GM21528 (cell line): Measurements from ENCODE around the gene IL22.
A peak's percentile ranks its signal among the peaks of the same experiment; 100 is the strongest.

ENCODE experiments used
- ATAC-seq: cut with Tn5 transposase; IDR thresholded peaks from one replicate; pipeline ENCODE4 v1.9.1; 2021; ENCODE audit warnings: mild to moderate bottlenecking, moderate library complexity; ENCODE audit not compliant: unreplicated experiment, low FRiP score

IL22 gene

DNA sequence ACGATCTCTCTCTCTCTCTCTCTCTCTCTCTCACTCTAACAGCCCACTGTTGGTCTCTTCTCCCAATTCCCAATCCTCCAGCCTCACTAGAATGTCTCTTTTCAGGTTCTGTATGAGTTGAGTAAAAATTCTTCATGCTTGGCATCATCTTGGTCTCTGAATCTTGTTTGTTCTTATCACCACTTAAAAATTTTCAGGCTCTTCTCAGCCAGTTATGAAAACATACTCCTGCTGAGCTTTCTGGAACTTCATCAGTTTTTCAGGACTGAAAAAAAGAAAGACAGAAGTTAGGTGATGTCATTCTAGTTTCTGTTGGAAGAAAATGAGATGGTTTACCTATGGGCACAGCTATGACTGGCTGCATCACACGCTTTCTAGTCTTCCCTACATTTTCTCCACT is 11.5 kb upstream of the IL22 start:
- ATAC-seq, result no peak

DNA sequence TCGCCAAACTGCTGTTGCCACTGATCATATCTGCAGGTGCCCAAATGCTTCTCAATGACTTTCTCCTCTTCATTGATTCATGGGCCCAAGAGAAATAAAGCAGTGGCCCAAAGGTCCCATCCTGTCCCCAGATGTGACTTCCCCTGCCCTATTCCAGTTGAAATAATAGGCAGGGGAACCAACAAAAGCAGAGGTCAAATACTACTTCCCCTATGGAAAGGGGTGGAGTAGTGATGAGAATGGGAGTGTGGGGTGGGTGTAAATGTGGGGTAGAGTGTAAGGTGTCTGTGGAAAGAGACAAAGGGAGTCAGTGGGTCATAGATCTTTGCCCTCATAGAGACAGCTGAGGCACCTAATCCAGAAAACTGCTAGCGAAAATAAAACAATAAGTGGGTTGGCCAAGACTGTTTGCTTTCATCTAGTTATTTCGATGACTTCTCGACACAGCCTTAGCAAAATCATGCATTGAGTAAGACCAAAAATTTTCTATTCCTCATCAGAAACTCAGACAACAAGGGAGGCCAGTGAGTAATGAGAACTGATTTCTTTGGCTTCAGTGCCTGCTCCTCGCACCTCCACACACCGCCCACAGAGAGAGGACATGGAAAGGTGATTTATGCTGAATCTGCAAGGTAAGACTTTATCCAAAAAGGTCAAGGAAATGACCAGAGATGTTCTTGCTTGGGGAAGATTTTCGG is 10.9 kb upstream of the IL22 start:
- ATAC-seq, result no peak

DNA sequence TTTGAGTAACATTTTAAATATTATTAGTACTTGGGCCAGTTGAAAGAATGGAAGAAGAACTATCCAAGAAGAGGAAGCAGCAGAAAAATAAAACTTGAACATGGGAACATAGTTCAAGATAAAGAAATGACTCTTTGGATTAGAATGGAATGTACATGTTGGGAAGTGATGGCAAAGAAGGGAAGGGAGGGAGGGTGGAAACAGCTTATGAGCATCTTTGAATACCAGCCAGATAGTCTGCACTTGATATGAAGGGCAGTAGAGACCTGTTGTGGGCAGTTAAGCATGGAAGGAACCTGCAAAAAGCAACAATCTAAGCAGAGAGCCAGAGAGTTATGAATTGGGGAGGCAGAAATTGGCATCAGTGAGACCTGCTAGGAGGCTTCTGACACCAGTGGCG is 10.0 kb upstream of the IL22 start:
- no peak for ATAC-seq

DNA sequence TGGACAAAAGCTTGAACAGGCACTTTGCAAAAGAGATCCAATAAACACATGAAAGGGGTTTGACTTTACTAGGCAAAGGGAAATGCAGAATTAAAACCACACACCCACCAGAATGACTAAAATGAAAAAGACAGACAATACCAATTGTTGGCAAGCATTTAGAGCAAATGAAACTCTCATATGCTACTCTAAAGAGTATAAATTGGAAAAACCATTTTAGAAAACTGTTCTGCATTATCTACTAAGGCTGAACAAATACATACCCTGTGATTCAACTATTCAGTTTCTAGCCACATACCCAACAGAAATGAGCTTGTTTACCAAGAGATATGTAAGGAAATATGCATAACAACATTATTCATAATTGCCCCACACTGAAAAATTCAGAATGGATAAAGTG is 8.5 kb upstream of the IL22 start:
- no peak for ATAC-seq

DNA sequence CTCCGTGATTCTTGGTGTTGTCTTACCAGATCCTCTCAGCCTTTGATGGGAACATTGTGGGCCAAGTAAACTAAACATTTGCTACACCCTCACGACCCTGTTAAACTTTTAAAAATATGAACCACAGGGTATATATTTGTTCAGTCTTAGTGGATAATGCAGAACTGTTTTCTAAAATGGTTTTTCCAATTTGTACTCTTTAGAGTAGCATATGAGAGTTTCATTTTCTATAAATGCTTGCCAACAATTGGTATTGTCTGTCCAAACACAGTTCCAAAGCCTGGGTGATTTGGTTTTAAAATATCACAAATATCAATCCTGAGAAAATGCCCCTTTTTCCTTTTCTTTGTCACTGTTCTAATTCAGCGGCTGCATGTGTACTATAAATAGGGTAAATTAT is 6.7 kb upstream of the IL22 start:
- ATAC-seq, result no peak

DNA sequence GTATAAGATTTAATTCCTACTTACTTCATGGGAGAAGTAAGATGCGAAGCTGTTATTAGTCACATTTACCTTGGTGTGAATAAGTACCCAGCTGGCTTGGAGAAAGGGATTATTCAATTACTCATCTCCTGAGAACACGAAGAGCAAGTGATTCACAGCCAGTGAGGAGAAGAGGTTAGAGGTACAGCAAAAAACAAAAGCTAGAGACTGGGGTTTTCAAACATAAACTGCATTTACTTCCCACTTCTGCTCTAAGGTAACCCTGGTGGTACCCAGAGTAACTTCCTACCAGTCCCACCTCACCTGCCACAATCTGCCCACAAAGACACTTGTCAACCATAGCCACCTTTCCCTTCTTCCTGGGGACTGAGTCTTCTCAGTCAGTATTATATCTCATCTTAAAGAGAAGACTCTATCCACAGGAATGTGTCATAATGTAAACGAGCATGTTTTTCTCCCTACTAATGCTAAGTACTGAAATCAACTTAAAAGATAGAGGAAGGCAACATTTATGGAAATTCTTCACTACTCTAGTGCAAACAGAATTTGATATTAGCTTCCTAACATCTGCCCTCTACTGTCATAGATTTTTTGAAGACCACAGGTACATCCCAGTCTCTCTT is 6.0 kb upstream of the IL22 start:
- ATAC-seq, result no peak

DNA sequence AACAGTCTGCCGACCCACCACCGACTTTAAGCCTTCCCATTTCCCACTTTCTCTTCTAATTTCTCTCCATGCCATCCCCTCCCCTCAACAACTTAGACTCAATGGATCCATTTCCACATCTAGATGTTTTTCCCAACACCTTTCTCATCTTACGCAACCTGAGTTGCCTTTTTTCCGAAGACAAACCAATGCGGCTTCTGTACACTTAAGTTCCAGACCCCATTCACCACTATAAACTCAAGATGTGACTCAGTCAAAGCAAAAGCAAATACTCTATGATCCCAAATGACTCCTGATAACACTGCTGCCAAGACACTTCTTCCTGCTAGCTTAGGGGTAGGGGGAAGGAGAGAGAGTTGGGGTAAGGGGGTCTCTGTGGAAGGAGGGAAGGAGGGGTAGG is 1.3 kb downstream of the IL22 start:
- ATAC-seq, result no peak

DNA sequence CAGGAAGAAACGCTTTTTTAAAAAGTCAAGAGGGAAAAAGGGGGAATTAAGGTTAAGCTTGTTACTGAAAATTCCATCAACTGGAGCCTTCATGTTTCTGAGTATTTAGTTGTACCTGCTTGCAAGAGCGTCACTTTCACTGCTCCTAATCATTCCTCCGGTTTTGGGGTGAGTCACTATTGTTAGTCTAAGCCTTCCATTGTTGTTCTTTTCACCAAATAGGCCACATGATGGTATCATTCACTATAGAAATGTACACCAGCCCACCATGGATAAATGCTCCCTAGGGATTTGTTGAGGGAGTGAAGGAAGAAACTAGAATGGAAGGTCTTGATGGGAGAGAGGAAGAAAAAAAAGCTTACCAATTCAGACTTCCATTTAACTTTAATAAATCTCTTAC is 3.0 kb downstream of the IL22 start:
- ATAC-seq, result no peak

DNA sequence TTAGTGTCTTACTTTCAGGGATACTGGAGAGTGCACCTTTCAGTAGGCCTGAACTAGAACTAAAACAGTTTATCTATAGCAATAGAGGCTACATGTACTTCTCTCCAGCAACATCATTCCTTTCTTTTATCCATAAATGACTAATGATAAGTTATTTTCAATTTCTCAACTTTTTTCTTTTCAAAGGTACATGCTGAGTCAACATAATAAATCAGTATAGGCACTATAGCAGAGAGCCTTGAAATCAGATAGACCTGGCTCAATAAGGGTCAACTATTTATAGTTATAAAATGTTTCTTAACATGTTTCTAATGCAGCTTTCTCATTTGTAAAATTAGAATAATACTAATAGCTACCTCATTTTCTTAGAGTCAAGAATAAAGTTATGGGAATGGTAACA is 5.6 kb downstream of the IL22 start:
- ATAC-seq, result no peak

DNA sequence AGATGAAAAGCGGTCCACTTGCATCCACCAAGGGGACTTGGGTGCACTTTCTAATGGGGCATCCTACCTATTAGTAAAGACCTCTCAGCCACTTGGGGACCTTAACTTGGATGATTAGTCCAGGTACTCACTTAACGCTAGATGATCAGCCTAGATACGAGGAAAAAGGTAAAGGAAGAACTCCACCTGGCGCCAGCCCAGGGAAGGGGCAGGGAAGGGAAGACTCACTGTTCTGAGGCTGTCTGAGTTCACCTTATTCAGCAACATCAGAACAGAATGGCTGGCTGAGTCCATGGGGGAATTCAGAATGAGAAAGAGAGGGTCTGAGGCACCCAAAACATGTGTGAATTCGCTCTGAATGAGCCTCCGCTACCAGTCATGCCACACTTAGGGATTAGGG is 7.1 kb downstream of the IL22 start:
- no peak for ATAC-seq

DNA sequence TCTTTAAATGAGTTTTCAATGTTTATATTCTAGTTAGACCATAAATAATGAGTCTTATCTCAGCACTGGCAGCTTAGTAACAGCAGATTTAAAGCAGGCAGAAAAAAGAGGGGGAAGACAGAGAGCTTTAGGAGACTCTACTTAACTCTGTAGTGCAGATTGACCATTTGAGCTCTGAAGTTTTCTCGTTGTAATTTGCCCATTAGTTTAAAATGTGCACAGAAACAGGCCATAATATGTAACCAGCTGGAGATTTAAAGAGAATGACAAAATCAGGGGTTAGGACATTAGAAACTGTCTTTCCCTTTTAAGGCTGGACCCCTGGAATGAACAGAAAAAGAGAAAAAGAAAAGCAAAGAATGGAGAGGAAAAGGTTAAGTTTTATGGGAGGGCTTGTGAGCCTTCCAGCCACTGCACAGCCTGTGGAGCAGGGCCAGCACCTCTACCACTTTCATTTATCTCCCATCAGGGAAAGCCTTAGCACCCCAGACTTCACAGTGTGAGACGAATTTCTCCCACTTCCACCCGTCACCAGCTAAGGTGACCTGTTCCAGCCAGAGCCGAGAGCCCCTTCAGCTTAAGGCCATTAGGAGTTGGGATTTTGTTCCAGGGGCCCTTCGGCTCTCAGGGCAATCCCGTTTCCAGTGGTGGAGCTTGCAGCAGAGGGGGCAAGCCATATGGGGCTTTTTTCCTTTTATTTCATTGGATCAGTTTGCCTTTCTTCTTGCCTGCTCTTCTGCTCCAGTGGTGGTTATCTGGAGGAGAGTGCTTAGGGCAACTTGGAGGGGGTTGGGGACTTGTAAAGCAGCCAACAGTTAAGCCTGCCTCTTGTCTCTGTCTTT is 8.0 kb downstream of the IL22 start:
- ATAC-seq, result no peak

DNA sequence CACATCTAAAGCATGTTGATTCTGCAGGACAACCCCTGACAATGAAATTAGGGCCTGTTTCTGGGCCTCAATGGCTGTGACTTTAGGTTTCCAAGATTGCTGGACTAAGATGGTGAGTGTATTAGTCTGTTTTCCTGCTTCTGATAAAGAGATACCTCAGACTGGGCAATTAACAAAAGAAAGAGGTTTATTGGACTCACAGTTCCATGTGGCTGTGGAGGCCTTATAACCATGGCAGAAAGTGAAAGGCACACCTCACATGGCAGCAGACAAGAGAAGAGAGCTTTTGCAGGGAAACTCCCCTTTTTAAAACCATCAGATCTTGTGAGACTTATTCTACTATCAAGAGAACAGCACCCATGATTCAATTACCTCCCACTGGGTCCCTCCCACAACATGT is 10.6 kb downstream of the IL22 start:
- no peak for ATAC-seq

DNA sequence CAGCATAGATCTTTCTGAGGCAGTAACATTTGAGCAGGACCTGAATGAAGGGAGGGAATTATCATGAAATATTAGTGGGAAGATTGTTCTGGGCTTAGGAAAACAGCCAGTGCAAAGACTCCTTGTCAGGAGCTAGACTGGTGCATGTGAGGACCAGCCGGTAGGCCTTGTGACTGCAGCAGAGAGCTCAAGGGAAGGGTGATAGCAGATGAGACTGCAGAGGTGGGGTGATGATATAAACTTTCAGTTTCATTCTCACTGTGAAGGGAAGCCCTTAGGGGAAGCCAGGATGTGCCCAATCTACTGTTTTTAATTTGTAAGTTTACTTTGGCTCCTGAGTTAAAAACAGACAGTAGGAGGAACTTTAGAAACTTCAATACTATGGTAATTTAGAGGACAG is 12.4 kb downstream of the IL22 start:
- ATAC-seq, result peak; percentile 96

DNA sequence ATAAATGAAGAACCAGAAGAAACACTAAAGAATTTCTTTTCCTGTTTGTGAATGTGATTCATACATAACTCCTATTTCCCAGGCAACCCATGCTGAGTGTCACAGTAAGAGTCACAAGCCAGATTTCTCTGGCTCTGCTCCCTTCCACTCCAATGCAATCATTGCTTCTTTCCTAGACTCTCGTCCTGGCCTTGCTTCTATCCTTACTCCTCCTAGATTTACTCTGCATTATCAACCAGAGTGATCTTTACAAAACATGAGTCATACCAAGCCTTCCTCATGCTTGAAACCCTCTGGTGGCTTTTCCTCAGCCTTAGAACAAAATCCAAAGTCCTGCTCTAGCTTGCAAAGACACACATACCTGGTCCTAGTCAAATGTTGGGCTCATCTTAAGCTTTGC is 13.3 kb downstream of the IL22 start:
- no peak for ATAC-seq

DNA sequence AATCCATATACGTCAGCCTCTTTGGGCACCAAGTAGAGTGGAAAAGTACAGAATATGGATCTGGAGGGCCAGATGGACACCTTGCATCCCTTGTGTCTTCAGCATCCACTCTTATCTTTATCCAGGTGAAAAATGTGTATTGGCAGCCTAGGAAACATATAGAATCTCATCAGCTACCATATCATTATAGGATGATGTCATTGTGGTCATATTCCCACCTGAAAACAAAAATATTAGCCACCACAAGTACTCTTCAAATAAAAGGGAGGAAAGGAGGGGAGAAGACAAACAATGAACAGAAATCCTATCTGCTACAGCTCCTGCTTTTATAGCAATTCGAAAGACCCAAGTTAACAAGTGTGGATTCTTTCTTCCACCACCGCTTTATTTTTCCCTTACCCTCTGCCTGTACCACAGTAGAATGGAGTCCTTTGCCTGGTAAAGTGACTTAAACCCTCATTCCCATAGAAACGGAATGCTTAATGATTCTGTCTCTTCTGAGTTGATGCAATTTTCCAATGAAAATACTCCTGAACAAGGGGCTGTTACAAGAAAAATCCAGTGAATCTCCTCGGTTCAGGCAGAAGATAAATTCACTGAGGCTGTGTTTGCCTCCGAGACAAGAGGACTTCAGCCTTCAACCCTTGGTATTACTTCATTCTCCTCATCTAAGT is 14.0 kb downstream of the IL22 start:
- ATAC-seq, result no peak

DNA sequence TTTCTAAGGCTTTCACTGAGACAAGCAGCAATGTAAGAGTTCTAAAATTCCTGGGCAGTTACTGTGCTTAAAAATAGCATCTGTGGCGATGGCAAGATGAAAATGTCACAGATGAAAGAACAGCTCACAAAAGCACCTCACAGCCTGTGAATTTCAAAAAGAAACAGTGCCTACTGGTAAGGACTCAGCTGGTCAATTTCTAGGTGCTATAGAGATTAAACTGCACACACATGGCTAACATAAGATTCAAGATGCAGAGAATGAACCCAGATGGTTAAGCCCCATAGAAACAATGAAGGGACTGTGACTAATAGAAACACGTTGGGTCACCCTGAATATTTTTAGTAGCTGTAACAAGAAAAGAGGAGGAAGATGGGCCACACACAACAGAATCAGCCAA is 15.8 kb downstream of the IL22 start:
- ATAC-seq, result no peak

DNA sequence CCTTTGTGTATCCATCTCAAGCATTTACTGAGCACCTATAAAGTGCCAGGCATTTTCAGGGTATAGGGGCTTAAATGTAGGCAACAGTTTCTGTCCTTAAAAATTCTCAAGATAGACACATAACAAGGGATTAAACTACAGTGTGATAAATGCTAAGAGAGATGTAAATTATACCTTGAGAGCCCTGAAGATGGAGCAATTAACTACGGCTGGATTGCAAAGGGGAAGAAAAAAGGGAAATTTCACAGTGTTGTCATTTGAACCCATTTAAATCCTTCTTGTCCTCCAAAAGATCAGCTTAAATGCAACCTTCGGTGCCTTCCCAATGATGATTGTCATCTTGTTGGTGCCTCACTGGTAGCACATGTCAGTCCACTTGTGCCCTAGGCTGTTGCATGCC is 16.3 kb downstream of the IL22 start:
- no peak for ATAC-seq

DNA sequence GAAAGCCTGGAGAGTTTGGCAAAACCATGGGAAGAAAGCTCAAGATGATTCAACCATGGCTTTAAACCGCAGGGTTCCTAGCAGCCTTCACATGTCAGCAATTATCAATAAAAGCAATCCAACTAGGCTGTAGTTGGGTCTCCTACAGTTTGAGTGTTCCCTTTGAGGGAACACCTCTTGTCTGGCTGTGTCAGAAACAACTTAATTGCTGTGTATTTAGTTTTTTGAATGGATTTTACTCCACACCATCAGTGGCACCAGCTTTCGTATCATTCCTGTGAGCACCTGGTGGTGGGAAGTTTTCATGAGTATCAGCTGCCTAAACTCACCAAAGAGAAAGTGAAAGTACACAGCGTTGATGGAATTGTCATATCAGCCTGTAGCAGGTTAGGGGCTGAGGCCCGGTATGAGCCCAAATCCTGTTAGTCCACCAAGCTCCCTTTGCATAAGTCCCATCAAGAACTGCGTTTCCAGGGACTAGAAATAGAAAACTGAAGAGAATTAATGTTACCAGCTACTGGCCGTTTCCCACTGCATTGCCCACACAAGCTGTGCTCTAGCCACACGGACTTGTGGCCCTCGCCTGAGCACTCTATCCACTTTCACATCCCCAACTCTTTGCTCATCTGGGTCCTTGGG is 16.9 kb downstream of the IL22 start:
- ATAC-seq, result peak; percentile 71

DNA sequence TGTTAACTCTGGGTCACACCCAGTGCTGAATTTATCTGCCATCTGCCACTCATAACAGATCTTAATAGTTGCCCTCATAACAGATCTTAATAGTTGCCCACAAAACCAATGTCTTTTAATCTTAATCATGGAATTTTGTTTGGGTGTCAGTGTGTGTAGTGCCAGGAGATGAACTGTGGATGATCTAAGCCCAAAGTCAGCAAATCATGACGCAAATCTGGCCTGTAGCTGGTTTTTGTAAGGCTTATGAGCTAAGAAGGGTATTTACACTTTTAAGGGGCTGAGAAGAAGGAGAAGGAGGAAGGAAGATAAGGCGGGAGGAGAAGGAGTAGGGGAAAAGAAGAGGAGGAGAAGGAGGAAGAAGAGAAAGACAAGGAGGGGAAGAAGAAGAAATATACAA is 17.8 kb downstream of the IL22 start:
- no peak for ATAC-seq

DNA sequence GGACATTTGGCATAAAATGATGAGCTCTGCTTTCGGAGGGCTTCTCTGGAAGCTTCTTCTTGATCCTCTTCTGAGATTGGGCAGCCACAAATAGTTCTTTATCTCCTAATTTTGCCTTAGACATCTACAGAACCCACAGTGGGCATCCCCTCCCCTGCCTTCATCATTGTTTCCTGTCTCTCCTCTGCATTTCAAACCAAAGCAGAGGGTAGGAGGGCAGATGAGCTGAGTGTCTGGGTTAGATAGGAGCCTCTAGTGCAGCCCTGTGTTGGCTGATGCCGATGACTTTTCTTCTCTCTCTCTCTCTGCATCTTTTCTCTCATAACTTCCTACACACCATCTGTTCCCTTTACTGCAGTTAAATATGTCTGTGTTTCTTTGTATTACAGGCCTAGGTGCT is 19.3 kb downstream of the IL22 start:
- ATAC-seq, result no peak

DNA sequence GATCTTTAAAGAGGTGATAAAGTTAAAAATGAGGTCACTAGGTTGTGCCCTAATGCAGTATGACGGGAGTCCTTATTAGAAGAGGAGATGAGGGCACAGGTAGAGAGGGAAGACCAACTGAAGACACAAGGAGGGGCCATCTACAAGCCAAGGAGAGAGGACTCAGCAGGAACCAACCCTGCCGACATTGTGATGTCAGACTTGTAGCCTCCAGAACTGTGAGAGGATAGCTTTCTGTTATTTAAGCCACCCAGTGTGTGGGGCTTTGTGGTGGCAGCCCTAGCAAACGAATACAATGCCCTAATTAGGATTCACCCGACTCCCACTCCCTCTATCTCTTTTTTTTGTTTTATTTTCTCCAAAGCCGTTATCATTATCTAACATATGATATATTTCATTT is 19.9 kb downstream of the IL22 start:
- ATAC-seq, result no peak
